GM12878 (cell line): ENCODE results near the gene FCN2. TPM values are rescaled to one million over a fixed set of nuclear protein-coding genes. Genes with fewer than 3 reads are reported as not detected.

Experiments
- ATAC-seq: fragments of 200-7000 bp; cut with Tn5 transposase; 3 replicates; pipeline ENCODE4 v1.9.1; 2020; ENCODE audit warnings: mild to moderate bottlenecking, moderate library complexity
- BruUV-seq: library from RNA; stranded (reverse); fragments of 400-500 nt; replicated peaks from 2 replicates; lab custom pipeline; 2021; lab: Mats Ljungman, UMichigan
- CTCF ChIA-PET: fragments of 300-600 bp; sonication (Branson Sonifier 250); formaldehyde crosslinking; extraction: SDS; loops from one replicate; lab custom pipeline; 2021; ENCODE audit warnings: inconsistent platforms; lab: Yijun Ruan, JAX
- POLR2A ChIA-PET: fragments of 350-600 bp; formaldehyde crosslinking; extraction: SDS; loops from one replicate; lab custom pipeline; 2021; ENCODE audit warnings: inconsistent platforms; lab: Charles Lee
- RAD21 ChIA-PET: fragments of 300-600 bp; sonication (Branson Sonifier 250); formaldehyde crosslinking; loops from one replicate; lab custom pipeline; 2023; ENCODE audit warnings: antibody characterized with exemption; ENCODE audit not compliant: unreplicated experiment; lab: Charles Lee
- SMC1A ChIA-PET: fragments of 300-600 bp; sonication (Branson Sonifier 250); formaldehyde crosslinking; loops from one replicate; lab custom pipeline; 2023; ENCODE audit not compliant: unreplicated experiment, uncharacterized antibody; lab: Charles Lee
- DNase-seq: peaks from one replicate; pipeline ENCODE4 v3.0.0-alpha.2; 2011; ENCODE audit warnings: low read depth, low spot score
- FAIRE-seq: peaks from 3 replicates; lab custom pipeline; 2011; peaks lifted over from hg19 to GRCh38; lab: Jason Lieb, UNC
- H2AFZ ChIP-seq: 2 replicates; pipeline ENCODE4 v1.6.0; 2011; ENCODE audit warnings: low read depth, low read length, control low read depth; ENCODE audit not compliant: control insufficient read depth
- H3K27ac ChIP-seq: 2 replicates; pipeline ENCODE4 v1.5.1; 2011; ENCODE audit warnings: control low read depth; ENCODE audit not compliant: control insufficient read depth, insufficient read depth
- H3K27me3 ChIP-seq, 2 experiments: replicated peaks in 1 of 2; 2 replicates each; pipeline versions ENCODE4 v1.6.0 to v1.6.1; 2011; ENCODE audit warnings: low read length in 1 of 2; ENCODE audit not compliant: control insufficient read depth in 2 of 2, insufficient read depth in 2 of 2
- H3K36me3 ChIP-seq, 2 experiments: 2 replicates each; pipeline ENCODE4 v1.5.1; 2011; ENCODE audit warnings: low read length in 1 of 2; ENCODE audit not compliant: control insufficient read depth in 2 of 2, insufficient read depth in 2 of 2
- H3K4me1 ChIP-seq: 2 replicates; pipeline ENCODE4 v1.6.1; 2011; ENCODE audit warnings: mild to moderate bottlenecking, low read length, moderate library complexity, mixed read lengths; ENCODE audit not compliant: control insufficient read depth, insufficient read depth
- H3K4me2 ChIP-seq: 2 replicates; pipeline ENCODE4 v1.6.0; 2011; ENCODE audit warnings: control low read depth; ENCODE audit not compliant: control insufficient read depth, insufficient read depth
- H3K4me3 ChIP-seq: fragments of 200-600 bp; sonication (generic); 2 replicates; pipeline ENCODE4 v1.5.1; 2016
- H3K79me2 ChIP-seq: 2 replicates; pipeline ENCODE4 v1.6.0; 2011; ENCODE audit warnings: low read length; ENCODE audit not compliant: control insufficient read depth, insufficient read depth
- H3K9ac ChIP-seq: 2 replicates; pipeline ENCODE4 v1.8.0; 2011; ENCODE audit warnings: low read length, control low read depth, mixed read lengths; ENCODE audit not compliant: control insufficient read depth, insufficient read depth
- H3K9me3 ChIP-seq: replicated peaks from 3 replicates; pipeline ENCODE4 v1.5.1; 2011; ENCODE audit warnings: mild to moderate bottlenecking, low read length; ENCODE audit not compliant: control insufficient read depth, insufficient read depth
- H4K20me1 ChIP-seq: 2 replicates; pipeline ENCODE4 v1.6.0; 2011; ENCODE audit not compliant: control insufficient read depth, insufficient read depth
- CREM ChIP-seq: IDR thresholded peaks from 2 replicates; pipeline ENCODE4 v1.6.1; 2014; ENCODE audit warnings: antibody characterized with exemption, low read depth
- EP300 ChIP-seq, 2 experiments: fragments of 150-350 bp in 1 of 2; IDR thresholded peaks; 2 replicates each; pipeline ENCODE4 v1.6.1; 2011 to 2012; ENCODE audit warnings: low read depth in 2 of 2, low read length in 2 of 2, borderline replicate concordance in 1 of 2, improper control_type of control experiment in 1 of 2, inconsistent platforms in 1 of 2; ENCODE audit not compliant: control insufficient read depth in 1 of 2
- EZH2 ChIP-seq: IDR thresholded peaks from 2 replicates; pipeline ENCODE4 v1.6.1; 2012; ENCODE audit warnings: low read depth, mild to moderate bottlenecking, control low read depth, inconsistent platforms, low read length, borderline replicate concordance; ENCODE audit not compliant: control insufficient read depth
- HDAC6 ChIP-seq: fragments of 200-600 bp; sonication (generic); IDR thresholded peaks from one replicate; pipeline ENCODE4 v1.8.0; 2017; ENCODE audit warnings: antibody characterized with exemption; ENCODE audit not compliant: unreplicated experiment
- IRF5 ChIP-seq: fragments of 450-650 bp; IDR thresholded peaks from 2 replicates; pipeline ENCODE4 v1.6.1; 2017; ENCODE audit warnings: borderline replicate concordance
- MEF2B ChIP-seq: fragments of 450-650 bp; IDR thresholded peaks from 2 replicates; pipeline ENCODE4 v1.6.1; 2018; ENCODE audit warnings: mild to moderate bottlenecking, moderate library complexity; ENCODE audit not compliant: partially characterized antibody, poor library complexity, severe bottlenecking
- MTA3 ChIP-seq: IDR thresholded peaks from 2 replicates; pipeline ENCODE4 v1.6.1; 2012; ENCODE audit warnings: low read length, inconsistent platforms, borderline replicate concordance
- NBN ChIP-seq: fragments of 450-650 bp; IDR thresholded peaks from 2 replicates; pipeline ENCODE4 v1.6.1; 2016
- NFYA ChIP-seq: IDR thresholded peaks from 2 replicates; pipeline ENCODE4 v1.6.1; 2011; ENCODE audit warnings: low read depth, mild to moderate bottlenecking, low read length, improper control_type of control experiment, borderline replicate concordance
- NFYB ChIP-seq: IDR thresholded peaks from 2 replicates; pipeline ENCODE4 v1.6.1; 2011; ENCODE audit warnings: low read depth, mild to moderate bottlenecking, low read length, improper control_type of control experiment, moderate library complexity; ENCODE audit not compliant: insufficient read depth
- NR2F1 ChIP-seq: fragments of 450-650 bp; conservative IDR thresholded peaks from 2 replicates; pipeline ENCODE4 v1.6.1; 2017; ENCODE audit warnings: mild to moderate bottlenecking
- POU2F2 ChIP-seq: IDR thresholded peaks from 3 replicates; pipeline ENCODE4 v1.6.1; 2011; ENCODE audit warnings: low read depth, mild to moderate bottlenecking, low read length, borderline replicate concordance
- RB1 ChIP-seq: fragments of 450-650 bp; formaldehyde crosslinking; IDR thresholded peaks from 2 replicates; pipeline ENCODE4 v1.6.1; 2017; ENCODE audit warnings: mild to moderate bottlenecking, borderline replicate concordance
- RELB ChIP-seq: fragments of 450-650 bp; IDR thresholded peaks from 2 replicates; pipeline ENCODE4 v1.6.1; 2017; ENCODE audit warnings: low read depth, mild to moderate bottlenecking, moderate library complexity
- RUNX3 ChIP-seq: IDR thresholded peaks from 2 replicates; pipeline ENCODE4 v1.6.1; 2012; ENCODE audit warnings: low read length, inconsistent platforms
- SMARCA5 ChIP-seq: fragments of 450-650 bp; IDR thresholded peaks from 2 replicates; pipeline ENCODE4 v1.6.1; 2017; ENCODE audit warnings: mild to moderate bottlenecking
- ZBTB40 ChIP-seq: fragments of 450-650 bp; IDR thresholded peaks from 2 replicates; pipeline ENCODE4 v1.6.1; 2016; ENCODE audit warnings: mild to moderate bottlenecking, moderate library complexity, borderline replicate concordance
- ZNF24 ChIP-seq: fragments of 450-650 bp; IDR thresholded peaks from 2 replicates; pipeline ENCODE4 v1.6.1; 2017; ENCODE audit warnings: antibody characterized with exemption, mild to moderate bottlenecking
- ZNF384 ChIP-seq: IDR thresholded peaks from 2 replicates; pipeline ENCODE4 v1.6.1; 2012; ENCODE audit warnings: low read depth, mild to moderate bottlenecking, low read length, improper control_type of control experiment, borderline replicate concordance
- WGBS: methylation state at CpG from one replicate; pipeline ENCODE4 v1.1.6; 2016; ENCODE audit warnings: low lambda C conversion rate; ENCODE audit not compliant: insufficient replicate concordance, insufficient coverage; ENCODE audit errors: missing lambda C conversion rate; 5-methylcytosine and 5-hydroxymethylcytosine counted together
- in situ Hi-C: fragments of 300-500 bp; cut with MboI; formaldehyde crosslinking; loops from 9 replicates; pipeline ENCODE4 v1.14.3; 2018; ENCODE audit warnings: mixed read lengths
- intact Hi-C: fragments of 100-400 bp; cut with micrococcal nuclease; formaldehyde crosslinking; loops from one replicate; pipeline ENCODE4 v1.14.2; 2022; ENCODE audit not compliant: unreplicated experiment
- polyA plus RNA-seq, 11 experiments: library from polyadenylated mRNA; depleted of rRNA in 4 of 11; unstranded in 6 of 11; stranded (reverse) in 5 of 11; fragments of >200 nt; fragmentation: Nextera tagmentation in 4 of 11; fragmentation: Illumina TruSeq in 1 of 11; extraction: Ambion mirVana in 4 of 11; extraction: Trizol in 1 of 11; gene quantifications; 1 replicate in 1 of 11; 2 replicates in 10 of 11; pipeline versions ENCODE4 v1.2.1 to v1.2.3, GENCODE V29; 2011 to 2016; ENCODE audit warnings: inconsistent platforms in 2 of 11, missing spikeins in 2 of 11, low read depth in 1 of 11
- total RNA-seq, 4 experiments: library from RNA; depleted of rRNA in 3 of 4; stranded (reverse); fragments of >200 nt in 3 of 4; fragmentation: Illumina TruSeq in 1 of 4; extraction: Trizol in 1 of 4; gene quantifications; 2 replicates each; pipeline versions ENCODE4 v1.2.1 to v1.2.3, GENCODE V29; 2013 to 2021

The FCN2 gene
- total and polyA plus RNA-seq, 10 of the 15 experiments (the other 5 are each of a cell fraction or from before 2014, with no cell fraction given), result not detected

- intact Hi-C loops, result no loop called here
- H3K27ac ChIP-seq, result no peak overlapping the region
- H4K20me1 ChIP-seq, result no peaks in the 10 kb centered on the region
- no peaks in the 10 kb centered on the region for H3K27me3 ChIP-seq
- no peaks in the 10 kb centered on the region for H3K36me3 ChIP-seq
- no peak for ATAC-seq
- FAIRE-seq, result no peak
- in situ Hi-C loops, result no loop called here
- ChIA-PET SMC1A (no interaction called here), RAD21 (interaction anchor here (0.7 kb wide), 1 partner anchor 83 kb away, joined by 3 read pairs; no protein-coding TSS in a partner anchor), CTCF (no interaction called here), POLR2A (no interaction called here)
- WGBS, result 0% methylated on average over 1 of the region's 1 CpG
- no peaks in the 10 kb centered on the region for H3K79me2 ChIP-seq
- H3K4me3 ChIP-seq, result no peak overlapping the region
- H2AFZ ChIP-seq, result no peak overlapping the region
- DNase-seq, result no peak
- BruUV-seq, result no TSS peak
- no peak overlapping the region for H3K4me2 ChIP-seq
- H3K4me1 ChIP-seq, result 0 out of 2 replicates have a peak, but pooled peaks cover 4% of the 10 kb centered on the region
- no peak overlapping the region for H3K9ac ChIP-seq
- peaks cover 8% of the 10 kb centered on the region for H3K9me3 ChIP-seq
- no peak for TF ChIP-seq NR2F1
- no peak for TF ChIP-seq RUNX3
- TF ChIP-seq RELB, result no peak
- no peak for TF ChIP-seq ZNF384
- TF ChIP-seq MEF2B, result no peak
- TF ChIP-seq IRF5, result no peak
- TF ChIP-seq ZNF24, result no peak
- TF ChIP-seq ZBTB40, result no peak
- no peak for TF ChIP-seq EP300 (IDR thresholded peaks at IDR 0.05; ENCODE audit: borderline replicate concordance in 1 of 2, control insufficient read depth in 1 of 2, low read depth in 2 of 2, low read length in 2 of 2)
- TF ChIP-seq EZH2, result no peak
- no peak for TF ChIP-seq NFYB
- TF ChIP-seq HDAC6, result no peak
- TF ChIP-seq NBN, result no peak
- no peak for TF ChIP-seq SMARCA5
- no peak for TF ChIP-seq CREM
- TF ChIP-seq RB1, result no peak
- no peak for TF ChIP-seq POU2F2
- no peak for TF ChIP-seq MTA3
- no peak for TF ChIP-seq NFYA
Observed at GRCh38 chr9:134899818-134900217, 19.2 kb downstream of the FCN2 start.
